Measurements from ENCODE around the gene ACOX2.

The ACOX2 gene

GRCh38 chr3:58514405-58514804 is 22.6 kb downstream of the ACOX2 start:
- in situ Hi-C loops (cut with MboI; ENCODE audit: low sequenced_read_pairs, unreplicated experiment): no loop called here
- TF ChIP-seq, protein P1, sequence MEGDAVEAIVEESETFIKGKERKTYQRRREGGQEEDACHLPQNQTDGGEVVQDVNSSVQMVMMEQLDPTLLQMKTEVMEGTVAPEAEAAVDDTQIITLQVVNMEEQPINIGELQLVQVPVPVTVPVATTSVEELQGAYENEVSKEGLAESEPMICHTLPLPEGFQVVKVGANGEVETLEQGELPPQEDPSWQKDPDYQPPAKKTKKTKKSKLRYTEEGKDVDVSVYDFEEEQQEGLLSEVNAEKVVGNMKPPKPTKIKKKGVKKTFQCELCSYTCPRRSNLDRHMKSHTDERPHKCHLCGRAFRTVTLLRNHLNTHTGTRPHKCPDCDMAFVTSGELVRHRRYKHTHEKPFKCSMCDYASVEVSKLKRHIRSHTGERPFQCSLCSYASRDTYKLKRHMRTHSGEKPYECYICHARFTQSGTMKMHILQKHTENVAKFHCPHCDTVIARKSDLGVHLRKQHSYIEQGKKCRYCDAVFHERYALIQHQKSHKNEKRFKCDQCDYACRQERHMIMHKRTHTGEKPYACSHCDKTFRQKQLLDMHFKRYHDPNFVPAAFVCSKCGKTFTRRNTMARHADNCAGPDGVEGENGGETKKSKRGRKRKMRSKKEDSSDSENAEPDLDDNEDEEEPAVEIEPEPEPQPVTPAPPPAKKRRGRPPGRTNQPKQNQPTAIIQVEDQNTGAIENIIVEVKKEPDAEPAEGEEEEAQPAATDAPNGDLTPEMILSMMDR (IDR thresholded peaks at IDR 0.05; ENCODE audit: borderline replicate concordance, control extremely low read depth, extremely low read depth, insufficient read depth, missing control alignments): no peak
- no peak for DNase-seq (ENCODE audit: low spot score)

DNA sequence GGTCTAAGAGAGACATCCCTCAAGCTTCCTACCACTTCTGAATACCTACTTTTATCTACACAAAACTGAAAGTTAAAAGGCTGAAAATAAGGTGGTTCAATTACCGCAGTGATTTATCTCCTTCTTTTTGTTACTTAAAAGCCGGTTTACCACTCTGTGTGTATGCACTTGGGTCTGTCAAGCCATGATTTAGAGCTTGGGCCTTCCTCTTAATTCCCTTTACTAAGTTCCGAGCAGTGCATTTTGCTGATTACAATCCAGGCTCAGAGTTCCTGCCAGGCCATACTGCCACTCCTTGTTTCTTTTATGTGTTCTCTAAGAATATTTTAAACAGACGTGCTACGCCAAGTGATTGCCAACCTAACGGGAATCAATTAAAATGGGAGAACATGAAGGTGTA is 28.6 kb downstream of the ACOX2 start:
- DNase-seq (ENCODE audit: low spot score): no peak
- TF ChIP-seq, protein P1 (IDR thresholded peaks at IDR 0.05; ENCODE audit: borderline replicate concordance, control extremely low read depth, extremely low read depth, insufficient read depth, missing control alignments): no peak
- in situ Hi-C loops (cut with MboI; ENCODE audit: low sequenced_read_pairs, unreplicated experiment): no loop called here

DNA sequence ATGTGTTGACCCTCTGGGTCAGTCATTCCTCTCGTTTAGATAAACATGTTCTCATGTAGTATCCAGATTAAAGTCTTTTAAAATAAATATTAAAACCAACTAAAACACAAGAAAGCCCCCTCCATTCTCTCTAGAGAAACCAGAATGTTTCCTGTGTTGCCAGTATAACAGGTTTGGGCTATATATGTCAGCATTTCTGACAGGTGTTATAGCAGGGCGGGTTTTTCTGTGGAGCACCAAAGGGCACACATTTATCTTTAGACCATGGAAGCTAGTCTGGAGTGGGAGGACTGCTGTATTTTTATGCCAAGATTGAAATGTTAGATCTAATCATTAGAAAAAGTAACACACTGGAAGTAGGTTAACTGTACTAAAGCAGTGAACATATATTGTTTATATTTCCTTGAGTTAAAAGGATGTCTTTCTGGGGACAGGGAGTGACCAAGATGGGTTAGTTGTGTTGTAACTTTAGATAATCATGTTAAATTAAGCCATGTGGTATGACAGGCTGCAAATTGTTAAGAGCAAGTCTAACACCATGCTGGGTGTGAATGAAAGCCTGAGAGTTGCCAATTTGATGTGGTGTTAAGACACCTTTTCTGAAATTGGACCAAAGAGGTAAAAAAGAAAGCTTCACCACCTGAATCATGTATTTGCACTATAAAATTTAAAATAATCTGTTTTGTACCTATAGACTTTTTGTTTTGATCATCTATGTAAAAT is 29.5 kb downstream of the ACOX2 start:
- TF ChIP-seq, protein P1 (IDR thresholded peaks at IDR 0.05; ENCODE audit: borderline replicate concordance, control extremely low read depth, extremely low read depth, insufficient read depth, missing control alignments): no peak
- no peak for DNase-seq (ENCODE audit: low spot score)
- in situ Hi-C loops (cut with MboI; ENCODE audit: low sequenced_read_pairs, unreplicated experiment): no loop called here

DNA sequence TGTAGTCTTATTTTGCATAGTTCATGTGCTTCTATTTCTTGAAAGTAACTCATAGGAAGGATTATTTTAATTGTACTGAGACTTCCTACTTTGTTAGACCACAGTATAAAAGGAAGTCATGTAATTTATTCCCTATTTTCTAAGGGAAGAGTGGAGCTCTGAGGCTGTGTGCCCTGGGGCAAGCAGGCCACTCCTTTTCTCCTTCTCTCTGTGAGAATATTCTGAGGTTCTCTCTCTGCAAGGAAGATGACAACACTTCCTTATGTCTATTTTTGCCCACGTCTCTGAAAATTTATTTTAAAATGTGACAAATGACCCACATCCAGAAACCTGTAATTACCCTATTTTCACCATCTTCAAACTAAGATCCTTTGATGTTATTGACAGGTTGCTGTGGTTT is 34.1 kb downstream of the ACOX2 start:
- in situ Hi-C loops (cut with MboI; ENCODE audit: low sequenced_read_pairs, unreplicated experiment): no loop called here
- DNase-seq (ENCODE audit: low spot score): no peak
- TF ChIP-seq, protein P1 (IDR thresholded peaks at IDR 0.05; ENCODE audit: borderline replicate concordance, control extremely low read depth, extremely low read depth, insufficient read depth, missing control alignments): no peak

DNA sequence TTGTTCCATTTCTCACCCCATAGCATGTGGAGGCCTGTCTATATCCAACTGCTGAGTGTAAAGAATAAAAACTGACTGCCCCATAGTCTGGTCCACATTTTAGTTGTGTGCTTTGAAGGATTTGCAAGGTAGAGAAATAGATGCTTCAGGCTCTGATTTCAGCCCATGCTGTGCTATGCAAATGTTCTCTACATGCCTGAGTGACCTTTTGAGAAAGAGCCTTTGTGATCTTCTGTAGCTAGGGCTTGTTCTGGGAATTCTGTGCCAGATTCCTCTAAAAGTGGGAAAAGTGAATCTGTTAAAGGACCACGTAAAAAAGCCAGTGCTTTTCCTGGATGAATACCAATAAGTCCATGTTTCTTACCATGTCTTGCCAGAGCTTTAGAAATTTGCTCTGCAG is 39.9 kb downstream of the ACOX2 start:
- no peak for DNase-seq (ENCODE audit: low spot score)
- in situ Hi-C loops (cut with MboI; ENCODE audit: low sequenced_read_pairs, unreplicated experiment): no loop called here
- TF ChIP-seq, protein P1 (IDR thresholded peaks at IDR 0.05; ENCODE audit: borderline replicate concordance, control extremely low read depth, extremely low read depth, insufficient read depth, missing control alignments): no peak

DNA sequence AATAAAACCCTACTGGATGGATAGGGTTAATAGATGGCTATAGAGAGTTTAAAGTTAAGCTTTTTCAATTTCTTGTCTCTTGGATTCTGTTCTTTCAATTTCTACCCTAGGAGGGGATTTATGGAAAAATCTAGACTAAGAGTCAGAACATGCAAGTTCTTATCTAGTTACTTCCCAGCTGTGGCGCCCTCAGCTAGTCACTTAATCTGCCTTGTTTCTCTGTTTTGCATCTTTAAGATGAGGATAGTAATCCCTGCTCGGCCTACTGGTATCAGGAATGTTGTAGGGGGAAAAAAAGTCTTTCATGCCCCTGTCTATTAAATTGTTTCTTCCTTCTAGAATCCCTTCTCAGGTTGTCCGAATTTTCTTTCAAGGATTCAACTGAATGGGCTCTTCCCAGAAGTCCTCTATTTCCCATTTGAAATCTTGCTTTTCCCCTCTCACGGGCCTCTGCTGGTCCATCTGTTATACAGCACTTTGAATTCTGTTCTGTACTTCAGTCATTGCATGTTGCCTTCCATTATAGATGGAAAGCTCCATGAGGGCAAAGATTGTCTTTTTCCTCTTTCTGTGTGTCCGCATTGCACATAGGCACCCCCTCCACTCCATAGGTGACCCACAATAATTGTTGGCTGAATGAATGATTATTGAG is 40.7 kb downstream of the ACOX2 start:
- no peak for DNase-seq (ENCODE audit: low spot score)
- TF ChIP-seq, protein P1 (IDR thresholded peaks at IDR 0.05; ENCODE audit: borderline replicate concordance, control extremely low read depth, extremely low read depth, insufficient read depth, missing control alignments): no peak
- in situ Hi-C loops (cut with MboI; ENCODE audit: low sequenced_read_pairs, unreplicated experiment): no loop called here

All from GM13976 (cell line).